Measurements from ENCODE around the gene FLOT1. TPM values are rescaled to one million over a fixed set of nuclear protein-coding genes. Genes with fewer than 3 reads are reported as not detected.
A peak's percentile ranks its signal among the peaks of the same experiment; 100 is the strongest.
"Not testable (repeated sequence)": the region's sequence is repeated elsewhere in the genome, so short reads cannot be mapped to it uniquely, and the experiment has no call there.

FLOT1 gene
- total and polyA plus RNA-seq, 2 donors (not counting 1 experiment from before 2014, with no cell fraction given): 71.2 to 79.4 TPM

- peak overlapping the region; percentile 15 for H3K27ac Mint-ChIP-seq
- H3K9me3 ChIP-seq (ENCODE audit: control extremely low read depth in 1 of 3, control insufficient read depth in 2 of 3, insufficient read depth in 1 of 3, low read length in 2 of 3); H3K4me2 ChIP-seq (replicated peaks; ENCODE audit: low read depth, low read length, poor library complexity, severe bottlenecking); DNase-seq; H2AFZ ChIP-seq (ENCODE audit: insufficient read depth, low read depth, low read length, poor library complexity, severe bottlenecking); H3K9me3 Mint-ChIP-seq (ENCODE audit: insufficient read depth); H3K27me3 ChIP-seq (replicated peaks in 1 of 4; ENCODE audit: control extremely low read depth in 1 of 4, control insufficient read depth in 3 of 4, insufficient read depth in 4 of 4, low read length in 3 of 4); H3K4me3 Mint-ChIP-seq; intact Hi-C loops (cut with micrococcal nuclease); ATAC-seq (ENCODE audit: low read depth); H3K27me3 Mint-ChIP-seq; H3K27ac ChIP-seq (ENCODE audit: low read length in 2 of 2); H3K4me3 ChIP-seq (ENCODE audit: control extremely low read depth in 1 of 5, extremely low read depth in 1 of 5, insufficient read depth in 1 of 5, low read depth in 2 of 5, low read length in 4 of 5); H3K9ac ChIP-seq (ENCODE audit: low read length): not testable (repeated sequence)
- ChIA-PET CTCF (interaction anchor here (0.9 to 22.5 kb wide), 30 partner anchors 10 to 364 kb away, joined by 3 to 963 read pairs (median 6); partner anchors contain the start of genes ATAT1, DHX16, FLOT1 and MRPS18B), POLR2A (interaction anchor here (0.5 to 9.8 kb wide), 5 partner anchors 8 to 106 kb away, joined by 3 to 216 read pairs (median 12); partner anchors contain the start of genes MRPS18B and PPP1R10)
- Histone ChIP-seq H4K20me1 (ENCODE audit: control insufficient read depth, insufficient read depth, low read length, poor library complexity, severe bottlenecking) (peaks cover 44% of the 10 kb centered on the region), H3K79me2 (ENCODE audit: control insufficient read depth, insufficient read depth, low read length) (peaks cover 83% of the 10 kb centered on the region), H3K4me1 (ENCODE audit: control insufficient read depth in 2 of 2, insufficient read depth in 2 of 2, low read length in 2 of 2) (peaks cover 23 to 34% of the 10 kb centered on the region in 2 donors), H3K36me3 (replicated peaks in 1 of 2; ENCODE audit: control extremely low read depth in 1 of 2, control insufficient read depth in 1 of 2, extremely low read depth in 1 of 2, insufficient read depth in 2 of 2, low read length in 1 of 2) (peaks cover 6 to 47% of the 10 kb centered on the region in 2 experiments)
- peaks cover 50% of the 10 kb centered on the region for H3K4me1 Mint-ChIP-seq
- WGBS (ENCODE audit: insufficient coverage): 96% methylated on average over 12 of the region's 16 CpGs
Measured at GRCh38 chr6:30723159-30723842, 19.2 kb downstream of the FLOT1 start.

DNA sequence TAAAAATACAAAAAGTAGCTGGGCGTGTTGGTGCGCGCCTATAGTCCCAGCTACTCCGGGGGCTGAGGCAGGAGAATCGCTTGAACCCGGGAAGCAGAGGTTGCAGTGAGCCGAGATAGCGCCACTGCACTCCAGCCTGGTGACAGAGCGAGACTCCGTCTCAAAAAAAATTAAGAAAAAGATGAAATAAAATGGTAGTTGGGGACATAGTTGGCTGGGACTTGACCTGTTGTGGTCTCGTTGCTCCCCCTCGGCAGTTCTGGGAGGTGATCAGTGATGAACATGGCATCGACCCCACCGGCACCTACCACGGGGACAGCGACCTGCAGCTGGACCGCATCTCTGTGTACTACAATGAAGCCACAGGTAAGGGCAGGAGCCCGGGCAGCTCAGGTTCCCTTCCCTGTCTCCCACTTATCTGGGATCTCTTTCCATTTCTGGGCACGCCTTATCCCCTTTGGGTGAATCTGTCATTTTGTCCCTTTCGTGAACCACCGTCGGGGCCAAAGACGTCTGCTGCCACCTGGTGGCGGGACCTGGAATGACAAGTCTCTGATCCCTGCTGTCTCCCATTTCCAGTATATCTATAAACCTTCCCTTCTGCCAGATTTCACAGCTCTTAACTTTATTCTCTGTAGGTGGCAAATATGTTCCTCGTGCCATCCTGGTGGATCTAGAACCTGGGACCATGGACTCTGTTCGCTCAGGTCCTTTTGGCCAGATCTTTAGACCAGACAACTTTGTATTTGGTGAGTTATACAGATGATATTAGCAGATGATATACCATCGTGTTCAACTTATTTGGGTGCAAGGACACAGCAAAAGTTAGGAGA lies 20.0 kb downstream of the FLOT1 start:
- ATAC-seq (ENCODE audit: low read depth) (no peak), DNase-seq (peak; percentile 90)
- peaks cover 77% of the 10 kb centered on the region for H3K79me2 ChIP-seq (ENCODE audit: control insufficient read depth, insufficient read depth, low read length)
- ChIA-PET CTCF (interaction anchor here (0.6 to 22.5 kb wide), 39 partner anchors 10 to 365 kb away, joined by 3 to 963 read pairs (median 5); partner anchors contain the start of genes ABCF1, ATAT1, DHX16 and FLOT1), POLR2A (interaction anchor here (0.5 to 9.8 kb wide), 10 partner anchors 8 to 241 kb away, joined by 3 to 216 read pairs (median 5); partner anchors contain the start of genes FLOT1, MRPS18B and PPP1R10)
- TF ChIP-seq EZH2 (IDR thresholded peaks at IDR 0.05; ENCODE audit: borderline replicate concordance, insufficient read depth, low read depth, low read length, poor library complexity, severe bottlenecking): no peak
- TF ChIP-seq, protein P1, sequence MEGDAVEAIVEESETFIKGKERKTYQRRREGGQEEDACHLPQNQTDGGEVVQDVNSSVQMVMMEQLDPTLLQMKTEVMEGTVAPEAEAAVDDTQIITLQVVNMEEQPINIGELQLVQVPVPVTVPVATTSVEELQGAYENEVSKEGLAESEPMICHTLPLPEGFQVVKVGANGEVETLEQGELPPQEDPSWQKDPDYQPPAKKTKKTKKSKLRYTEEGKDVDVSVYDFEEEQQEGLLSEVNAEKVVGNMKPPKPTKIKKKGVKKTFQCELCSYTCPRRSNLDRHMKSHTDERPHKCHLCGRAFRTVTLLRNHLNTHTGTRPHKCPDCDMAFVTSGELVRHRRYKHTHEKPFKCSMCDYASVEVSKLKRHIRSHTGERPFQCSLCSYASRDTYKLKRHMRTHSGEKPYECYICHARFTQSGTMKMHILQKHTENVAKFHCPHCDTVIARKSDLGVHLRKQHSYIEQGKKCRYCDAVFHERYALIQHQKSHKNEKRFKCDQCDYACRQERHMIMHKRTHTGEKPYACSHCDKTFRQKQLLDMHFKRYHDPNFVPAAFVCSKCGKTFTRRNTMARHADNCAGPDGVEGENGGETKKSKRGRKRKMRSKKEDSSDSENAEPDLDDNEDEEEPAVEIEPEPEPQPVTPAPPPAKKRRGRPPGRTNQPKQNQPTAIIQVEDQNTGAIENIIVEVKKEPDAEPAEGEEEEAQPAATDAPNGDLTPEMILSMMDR (IDR thresholded peaks at IDR 0.05): peak; percentile 97
- H2AFZ ChIP-seq (ENCODE audit: insufficient read depth, low read depth, low read length, poor library complexity, severe bottlenecking): peak overlapping the region; percentile 14
- intact Hi-C loops (cut with micrococcal nuclease): loop anchor here (1.0 kb wide), 3 partner anchors 20 to 75 kb away; partner anchors contain the start of genes C6orf136 and FLOT1
- no peaks in the 10 kb centered on the region for H3K9me3 Mint-ChIP-seq (ENCODE audit: insufficient read depth)
- H3K27ac Mint-ChIP-seq: peak overlapping the region; percentile 90
- H3K27me3 Mint-ChIP-seq: no peaks in the 10 kb centered on the region
- H3K4me2 ChIP-seq (replicated peaks; ENCODE audit: low read depth, low read length, poor library complexity, severe bottlenecking): peak overlapping the region; percentile 83
- H3K9ac ChIP-seq (ENCODE audit: low read length): peak overlapping the region; percentile 71
- peak overlapping the region in 1 of 2 donors; percentile 69 for H3K27ac ChIP-seq (ENCODE audit: low read length in 2 of 2)
- H3K9me3 ChIP-seq (ENCODE audit: control extremely low read depth in 1 of 3, control insufficient read depth in 2 of 3, insufficient read depth in 1 of 3, low read length in 2 of 3): no peaks in the 10 kb centered on the region
- WGBS (ENCODE audit: insufficient coverage): 20% methylated on average over 27 of the region's 27 CpGs
- peak overlapping the region; percentile 90 for H3K4me3 Mint-ChIP-seq
- H3K36me3 ChIP-seq (replicated peaks in 1 of 2; ENCODE audit: control extremely low read depth in 1 of 2, control insufficient read depth in 1 of 2, extremely low read depth in 1 of 2, insufficient read depth in 2 of 2, low read length in 1 of 2): peaks cover 2 to 40% of the 10 kb centered on the region in 2 experiments
- H3K4me1 ChIP-seq (ENCODE audit: control insufficient read depth in 2 of 2, insufficient read depth in 2 of 2, low read length in 2 of 2): peaks cover 23 to 40% of the 10 kb centered on the region in 2 donors
- no peaks in the 10 kb centered on the region for H3K27me3 ChIP-seq (replicated peaks in 1 of 4; ENCODE audit: control extremely low read depth in 1 of 4, control insufficient read depth in 3 of 4, insufficient read depth in 4 of 4, low read length in 3 of 4)
- H3K4me3 ChIP-seq (ENCODE audit: control extremely low read depth in 1 of 5, extremely low read depth in 1 of 5, insufficient read depth in 1 of 5, low read depth in 2 of 5, low read length in 4 of 5): peak overlapping the region; percentile 17 to 93 (median 72)
- H4K20me1 ChIP-seq (ENCODE audit: control insufficient read depth, insufficient read depth, low read length, poor library complexity, severe bottlenecking): peaks cover 44% of the 10 kb centered on the region
- H3K4me1 Mint-ChIP-seq: peaks cover 53% of the 10 kb centered on the region

DNA sequence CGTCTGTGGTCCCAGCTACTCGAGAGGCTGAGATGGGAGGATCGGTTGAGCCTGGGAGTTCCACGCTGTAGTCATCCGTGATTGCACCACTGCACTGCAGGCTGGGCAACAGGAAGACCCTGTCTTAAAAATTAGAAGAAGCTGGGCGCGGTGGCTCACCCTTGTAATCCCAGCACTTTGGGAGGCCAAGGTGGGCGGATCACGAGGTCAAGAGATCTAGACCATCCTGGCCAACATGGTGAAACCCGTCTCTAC lies 20.5 kb downstream of the FLOT1 start:
- H3K4me2 ChIP-seq (replicated peaks; ENCODE audit: low read depth, low read length, poor library complexity, severe bottlenecking): peak overlapping the region; percentile 83
- Mint-ChIP-seq H3K4me1 (peaks cover 57% of the 10 kb centered on the region), H3K4me3 (peak overlapping the region; percentile 90), H3K27ac (peak overlapping the region; percentile 90)
- H3K79me2 ChIP-seq (ENCODE audit: control insufficient read depth, insufficient read depth, low read length): peaks cover 72% of the 10 kb centered on the region
- H3K4me1 ChIP-seq (ENCODE audit: control insufficient read depth in 2 of 2, insufficient read depth in 2 of 2, low read length in 2 of 2): peaks cover 23 to 41% of the 10 kb centered on the region in 2 donors
- peak overlapping the region; percentile 71 for H3K9ac ChIP-seq (ENCODE audit: low read length)
- peak overlapping the region; percentile 64 to 69 for H3K27ac ChIP-seq (ENCODE audit: low read length in 2 of 2)
- ATAC-seq (ENCODE audit: low read depth); DNase-seq; H3K27me3 ChIP-seq (replicated peaks in 1 of 4; ENCODE audit: control extremely low read depth in 1 of 4, control insufficient read depth in 3 of 4, insufficient read depth in 4 of 4, low read length in 3 of 4); H3K9me3 ChIP-seq (ENCODE audit: control extremely low read depth in 1 of 3, control insufficient read depth in 2 of 3, insufficient read depth in 1 of 3, low read length in 2 of 3); H3K9me3 Mint-ChIP-seq (ENCODE audit: insufficient read depth); H2AFZ ChIP-seq (ENCODE audit: insufficient read depth, low read depth, low read length, poor library complexity, severe bottlenecking); H3K27me3 Mint-ChIP-seq: not testable (repeated sequence)
- H3K36me3 ChIP-seq (replicated peaks in 1 of 2; ENCODE audit: control extremely low read depth in 1 of 2, control insufficient read depth in 1 of 2, extremely low read depth in 1 of 2, insufficient read depth in 2 of 2, low read length in 1 of 2): peaks cover 2 to 38% of the 10 kb centered on the region in 2 experiments
- H4K20me1 ChIP-seq (ENCODE audit: control insufficient read depth, insufficient read depth, low read length, poor library complexity, severe bottlenecking): peaks cover 44% of the 10 kb centered on the region
- WGBS (ENCODE audit: insufficient coverage): 10% methylated on average over 10 of the region's 10 CpGs
- H3K4me3 ChIP-seq (ENCODE audit: control extremely low read depth in 1 of 5, extremely low read depth in 1 of 5, insufficient read depth in 1 of 5, low read depth in 2 of 5, low read length in 4 of 5): peak overlapping the region; percentile 0 to 93 (median 72)
- intact Hi-C loops (cut with micrococcal nuclease): loop anchor here (1.0 kb wide), 3 partner anchors 20 to 75 kb away; partner anchors contain the start of genes C6orf136 and FLOT1
- ChIA-PET CTCF (interaction anchor here (0.6 to 22.5 kb wide), 32 partner anchors 9 to 365 kb away, joined by 3 to 963 read pairs (median 5); partner anchors contain the start of genes ABCF1, ATAT1, DHX16 and FLOT1), POLR2A (interaction anchor here (1.0 to 9.8 kb wide), 9 partner anchors 9 to 240 kb away, joined by 3 to 216 read pairs (median 6); partner anchors contain the start of genes FLOT1, MRPS18B and PPP1R10)

Measured in B cell (primary cell).